Left cardiac atrium (tissue), 4 donors: Measurements from ENCODE around the gene AIFM2. TPM values are rescaled to one million over a fixed set of nuclear protein-coding genes. Genes with fewer than 3 reads are reported as not detected.
"Not testable (repeated sequence)": the region's sequence is repeated elsewhere in the genome, so short reads cannot be mapped to it uniquely, and the experiment has no call there.

Experiments used
- ATAC-seq, 2 donors: fragments of 200-7000 bp; cut with Tn5 transposase; one replicate each; pipeline ENCODE4 v1.9.1; 2020; ENCODE audit warnings: mild to moderate bottlenecking in 2 of 2, moderate library complexity in 2 of 2
- DNase-seq: peaks from one replicate; pipeline ENCODE4 v3.0.0-alpha.2; 2020
- intact Hi-C, 2 donors: fragments of 100-400 bp; cut with DNase I; formaldehyde crosslinking; loops; one replicate each; pipeline versions ENCODE4 v1.14.1 to v1.15.1; 2022 to 2023
- total RNA-seq, 2 donors: library from RNA; stranded (reverse); fragmentation: NEBNext Ultra II Directional; extraction: Animal tissue kit (Norgen Biotek cat#: 25700); gene quantifications; one replicate each; pipeline ENCODE4 v1.2.1, GENCODE V29; 2021
- donor health status: DM: no; HTN: yes; CAD: no.
- donor health status: DM: no; HTN: yes; CAD: no; lungs with severe emphysema.
- donor health status: DM: yes; HTN: yes; CAD: no.
- donor health status: Dilated cardiomyopathy.

Gene AIFM2
- total RNA-seq, 2 donors from 2014 or later = 19.3 to 20.7 TPM

DNA sequence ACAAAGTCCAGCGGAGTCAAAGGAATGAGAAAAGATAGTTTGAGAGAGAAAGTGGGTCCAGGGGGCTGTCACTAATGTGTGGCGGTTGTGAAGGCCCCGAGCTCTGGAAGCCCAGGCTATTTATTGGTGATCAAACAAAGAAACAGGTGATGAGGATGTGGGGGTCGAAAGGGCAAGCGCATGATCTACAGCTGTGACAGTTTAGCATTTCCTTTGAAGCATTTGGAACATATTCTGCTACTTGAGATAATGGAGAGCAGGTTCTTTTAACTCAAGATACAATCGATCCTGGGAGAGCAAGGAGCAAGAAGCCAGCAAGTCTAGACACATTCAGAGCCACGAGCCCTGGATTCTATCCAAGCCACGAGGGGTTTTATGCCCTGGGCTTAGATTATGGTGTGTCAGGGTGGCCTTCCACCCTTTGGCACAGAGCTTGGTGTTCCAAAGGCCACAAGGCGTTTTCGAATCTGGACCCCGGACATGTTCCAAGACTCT, 31.5 kb downstream of the AIFM2 start:
- DNase-seq, intact Hi-C loops, ATAC-seq: not testable (repeated sequence)

GRCh38 chr10:70098271-70098670, 34.4 kb downstream of the AIFM2 start:
- intact Hi-C loops = no loop called here
- ATAC-seq (no peak), DNase-seq (no peak)

- DNase-seq (no peak), ATAC-seq (no peak)
- intact Hi-C loops = no loop called here
Measured at GRCh38 chr10:70097459-70097858, 35.2 kb downstream of the AIFM2 start.

DNA sequence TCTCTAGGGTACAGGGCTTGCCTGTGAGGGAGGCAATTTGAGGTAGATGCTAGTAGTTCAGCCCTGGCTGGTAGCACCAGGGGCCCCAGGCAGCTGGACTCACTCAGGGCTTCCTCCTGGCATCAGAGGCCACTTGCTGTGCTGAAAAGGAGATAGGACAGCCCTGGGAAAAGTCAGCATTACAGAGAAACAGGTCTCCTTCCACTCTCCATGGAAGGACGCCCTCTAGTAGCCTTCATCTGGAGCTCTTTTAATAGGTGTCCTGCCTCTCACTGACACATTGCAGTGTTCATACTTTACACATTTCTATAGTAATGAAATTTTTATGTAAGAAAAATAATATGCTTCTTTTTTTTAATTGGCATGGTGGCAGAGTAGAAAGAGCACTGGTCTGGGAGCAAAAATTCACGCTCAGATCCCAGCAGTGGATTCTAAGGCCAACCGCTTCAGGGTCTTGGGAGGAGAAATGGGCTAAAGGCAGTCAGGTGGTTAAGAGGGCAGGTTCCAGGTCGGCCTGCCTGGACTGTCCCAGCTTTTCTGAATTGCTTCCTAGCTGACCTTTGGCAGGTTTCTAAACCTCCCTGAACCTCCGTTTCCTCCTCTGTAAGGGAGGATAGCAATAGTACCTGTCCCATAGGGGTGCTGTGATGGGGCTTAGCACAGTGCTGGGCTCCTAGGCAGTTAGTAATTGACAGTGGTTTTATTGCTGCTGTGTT, 35.8 kb downstream of the AIFM2 start:
- ATAC-seq (no peak), DNase-seq (no peak)
- intact Hi-C loops = no loop called here

DNA sequence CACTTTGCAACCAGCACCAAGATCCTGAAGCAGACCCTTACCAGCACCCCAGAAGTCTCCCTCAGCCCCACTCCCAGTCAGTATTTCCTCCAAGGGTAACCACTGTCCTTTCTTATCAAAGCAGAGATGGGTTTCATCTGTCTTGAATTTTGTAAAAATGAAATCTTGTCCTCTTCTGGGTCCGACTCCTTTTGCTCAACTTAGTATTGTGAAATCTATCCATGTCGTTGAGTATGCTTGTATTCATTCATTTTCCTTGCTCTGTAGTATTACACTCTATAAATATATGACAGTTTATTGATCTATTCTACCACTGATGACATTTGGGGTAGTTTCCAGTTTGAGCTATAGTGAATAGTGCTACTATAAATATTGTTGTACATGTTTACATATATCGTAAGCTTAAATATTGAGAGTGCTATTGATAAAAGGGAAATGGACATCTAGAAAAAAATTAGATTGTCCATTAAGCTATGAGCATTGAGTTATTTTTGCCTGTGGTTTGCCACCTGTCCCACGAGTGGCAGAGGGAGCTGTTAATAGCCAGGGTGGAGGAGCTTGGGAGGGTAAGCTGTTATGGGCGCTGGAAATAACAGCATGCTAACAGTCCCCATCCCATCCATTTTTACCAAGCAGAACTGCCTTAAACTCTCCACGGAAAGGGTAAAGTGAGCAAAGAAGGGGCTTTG, 36.5 kb downstream of the AIFM2 start:
- DNase-seq (no peak), ATAC-seq (no peak)
- intact Hi-C loops = no loop called here

- ATAC-seq (no peak), DNase-seq (no peak)
- intact Hi-C loops = no loop called here
Measured at GRCh38 chr10:70094250-70094649, 38.4 kb downstream of the AIFM2 start.

- no peak for DNase-seq
- intact Hi-C loops = no loop called here
- peak in 1 of 2 donors; percentile 38 for ATAC-seq
Measured at GRCh38 chr10:70093335-70093944, 39.2 kb downstream of the AIFM2 start.

- ATAC-seq (no peak), DNase-seq (no peak)
- intact Hi-C loops = no loop called here
Measured at GRCh38 chr10:70092389-70092718, 40.3 kb downstream of the AIFM2 start.

DNA sequence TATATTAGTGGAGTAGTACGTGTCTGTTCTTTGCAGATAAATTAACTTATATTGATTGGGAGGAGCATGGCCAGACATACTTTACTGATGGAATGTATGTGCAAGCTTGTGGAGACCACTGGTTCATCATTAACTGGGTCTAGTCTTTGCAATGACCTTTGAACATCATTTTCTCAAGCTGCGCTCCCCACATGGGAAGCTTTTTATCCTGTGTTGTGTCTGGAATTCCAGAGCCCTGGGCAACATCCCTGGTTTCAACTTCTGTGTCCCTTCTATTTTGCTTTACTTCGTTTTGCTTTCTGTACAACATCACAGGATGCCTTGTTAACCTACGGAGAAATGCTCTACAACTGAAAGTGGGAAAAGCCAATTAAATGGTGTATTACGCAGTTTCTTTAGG, 41.7 kb downstream of the AIFM2 start:
- DNase-seq (no peak), ATAC-seq (no peak)
- intact Hi-C loops = no loop called here

GRCh38 chr10:70090013-70090412, 42.6 kb downstream of the AIFM2 start:
- DNase-seq = no peak
- ATAC-seq = no peak
- intact Hi-C loops = no loop called here

- DNase-seq (no peak), ATAC-seq (no peak)
- intact Hi-C loops = no loop called here
Measured at GRCh38 chr10:70088308-70088698, 44.3 kb downstream of the AIFM2 start.

GRCh38 chr10:70087616-70088307, 44.9 kb downstream of the AIFM2 start:
- ATAC-seq = peak in 1 of 2 donors; percentile 19
- DNase-seq = no peak
- intact Hi-C loops = no loop called here

DNA sequence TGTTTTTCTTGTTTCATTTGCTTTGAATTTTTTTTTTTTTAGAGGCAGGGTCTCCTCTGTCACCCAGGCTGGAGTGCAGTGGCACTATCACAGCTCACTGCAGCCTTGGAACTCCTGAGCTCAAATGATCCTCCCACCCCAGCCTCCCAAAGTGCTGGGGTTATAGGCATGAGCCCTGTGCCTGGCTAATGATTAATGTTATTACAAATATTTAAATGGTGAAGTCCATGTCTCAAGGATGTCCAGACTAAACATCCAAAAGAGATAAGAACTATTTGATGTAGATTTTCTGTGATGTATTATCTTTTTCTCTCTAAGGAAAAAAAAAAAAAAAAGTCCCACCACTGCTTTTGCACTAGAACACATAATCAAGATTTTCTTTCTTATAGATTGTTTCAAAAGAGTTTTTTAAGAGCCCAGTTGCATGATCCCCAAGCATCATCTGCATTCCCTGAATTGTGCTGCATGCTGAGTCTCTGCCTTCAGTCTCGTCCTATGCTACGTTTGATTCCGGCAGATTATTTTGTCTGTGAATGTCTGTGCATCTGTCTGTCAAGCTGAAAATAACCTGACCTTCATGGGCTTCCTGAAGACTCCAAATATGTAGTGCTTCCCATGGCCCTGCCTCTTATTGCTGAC, 46.5 kb downstream of the AIFM2 start:
- DNase-seq (no peak), ATAC-seq (no peak)
- intact Hi-C loops = no loop called here

DNA sequence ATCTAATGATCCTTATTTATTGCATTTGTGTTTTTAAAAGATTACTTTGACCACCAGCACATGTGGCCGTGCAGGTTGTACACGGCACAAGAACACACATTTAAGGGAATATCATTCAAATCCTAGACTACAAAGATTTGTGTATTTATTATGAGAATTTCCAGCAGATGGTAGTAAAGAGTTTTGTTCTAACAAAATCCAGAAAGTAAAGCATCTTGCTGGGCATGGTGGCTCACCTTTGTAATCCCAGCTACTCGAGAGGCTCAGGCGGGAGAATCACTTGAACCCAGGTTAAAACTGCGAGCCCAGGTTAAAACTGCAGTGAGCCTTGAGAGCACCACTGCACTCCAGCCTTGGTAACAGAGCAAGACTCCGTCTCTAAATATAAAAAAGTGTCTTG, 48.4 kb downstream of the AIFM2 start:
- ATAC-seq (no peak), DNase-seq (no peak)
- intact Hi-C loops = no loop called here

GRCh38 chr10:70080789-70081188, 51.8 kb downstream of the AIFM2 start:
- ATAC-seq, intact Hi-C loops, DNase-seq: not testable (repeated sequence)

DNA sequence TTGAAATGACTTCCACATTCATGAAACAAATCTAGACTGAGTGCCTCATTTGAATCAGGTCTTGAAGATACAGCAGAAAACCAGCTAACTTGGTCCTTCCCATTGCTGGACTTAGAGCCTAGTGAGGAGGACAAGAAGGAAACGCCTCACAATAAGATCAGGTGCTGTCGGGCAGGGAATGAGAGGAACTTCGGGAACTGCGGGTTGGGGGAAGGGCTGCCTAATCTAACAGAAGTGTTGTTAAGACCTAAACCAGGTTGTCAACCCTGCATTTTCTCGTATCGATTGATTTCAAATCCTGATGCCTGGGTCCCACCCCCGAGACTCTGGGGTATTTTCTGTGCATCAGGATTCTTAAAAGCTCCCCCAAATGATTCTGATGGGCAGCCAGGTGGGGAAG, 53.7 kb downstream of the AIFM2 start:
- intact Hi-C loops = no loop called here
- DNase-seq (no peak), ATAC-seq (no peak)

- intact Hi-C loops = no loop called here
- DNase-seq = no peak
- no peak for ATAC-seq
Measured at GRCh38 chr10:70078329-70078728, 54.3 kb downstream of the AIFM2 start.

DNA sequence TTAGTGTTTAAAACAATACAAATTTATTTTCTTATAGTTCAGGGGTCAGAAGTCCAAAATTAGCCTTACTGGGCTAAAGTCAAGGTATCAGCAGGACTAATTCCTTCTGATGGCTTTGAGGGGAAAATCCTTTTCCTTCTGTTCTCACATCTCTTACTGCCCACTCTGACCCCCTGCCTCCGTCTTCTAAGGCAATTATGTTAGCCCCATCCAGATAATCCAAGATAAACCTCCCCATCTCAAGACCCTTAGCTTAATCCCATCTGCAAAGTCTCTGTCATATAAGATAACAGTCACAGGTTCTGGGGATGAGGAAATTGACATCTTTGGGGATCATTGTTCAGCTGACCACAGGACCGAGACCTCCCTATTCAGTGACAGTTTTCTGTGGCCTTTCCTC, 57.7 kb downstream of the AIFM2 start:
- ATAC-seq (no peak), DNase-seq (no peak)
- intact Hi-C loops = no loop called here

DNA sequence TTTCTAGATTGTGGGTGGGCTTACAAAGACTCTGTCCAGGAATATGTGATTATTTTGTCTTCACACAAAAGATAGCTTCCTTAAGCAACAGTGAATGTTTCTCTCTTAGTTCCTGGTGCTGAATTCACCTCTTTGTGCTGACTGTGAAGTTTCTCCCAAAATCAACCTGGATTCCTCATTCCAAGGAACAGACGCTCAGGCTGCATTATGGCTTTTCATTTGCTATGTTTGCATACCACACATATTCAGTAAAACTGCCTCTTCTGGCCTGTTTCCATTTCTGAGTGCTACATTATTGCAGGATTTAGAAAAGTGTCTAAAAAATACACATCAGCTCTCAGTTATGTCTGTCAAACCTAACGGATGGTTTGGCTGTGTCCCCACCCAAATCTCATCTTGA, 58.5 kb downstream of the AIFM2 start:
- ATAC-seq (no peak), DNase-seq (no peak)
- intact Hi-C loops = no loop called here

- no peak for ATAC-seq
- intact Hi-C loops = no loop called here
- no peak for DNase-seq
Measured at GRCh38 chr10:70070834-70071233, 61.8 kb downstream of the AIFM2 start.
